Bladder microvascular endothelial cell (primary cell): ENCODE data around the gene SLC2A4. TPM values are rescaled to one million over a fixed set of nuclear protein-coding genes. Genes with fewer than 3 reads are reported as not detected.

Experiments used
- total RNA-seq: library from RNA; depleted of rRNA; stranded (reverse); fragments of >200 nt; gene quantifications from 2 replicates; pipeline ENCODE4 v1.2.3, GENCODE V29; 2014

The SLC2A4 gene
- total RNA-seq = 0.57 TPM in 1 of 2 replicates, not detected in the other

DNA sequence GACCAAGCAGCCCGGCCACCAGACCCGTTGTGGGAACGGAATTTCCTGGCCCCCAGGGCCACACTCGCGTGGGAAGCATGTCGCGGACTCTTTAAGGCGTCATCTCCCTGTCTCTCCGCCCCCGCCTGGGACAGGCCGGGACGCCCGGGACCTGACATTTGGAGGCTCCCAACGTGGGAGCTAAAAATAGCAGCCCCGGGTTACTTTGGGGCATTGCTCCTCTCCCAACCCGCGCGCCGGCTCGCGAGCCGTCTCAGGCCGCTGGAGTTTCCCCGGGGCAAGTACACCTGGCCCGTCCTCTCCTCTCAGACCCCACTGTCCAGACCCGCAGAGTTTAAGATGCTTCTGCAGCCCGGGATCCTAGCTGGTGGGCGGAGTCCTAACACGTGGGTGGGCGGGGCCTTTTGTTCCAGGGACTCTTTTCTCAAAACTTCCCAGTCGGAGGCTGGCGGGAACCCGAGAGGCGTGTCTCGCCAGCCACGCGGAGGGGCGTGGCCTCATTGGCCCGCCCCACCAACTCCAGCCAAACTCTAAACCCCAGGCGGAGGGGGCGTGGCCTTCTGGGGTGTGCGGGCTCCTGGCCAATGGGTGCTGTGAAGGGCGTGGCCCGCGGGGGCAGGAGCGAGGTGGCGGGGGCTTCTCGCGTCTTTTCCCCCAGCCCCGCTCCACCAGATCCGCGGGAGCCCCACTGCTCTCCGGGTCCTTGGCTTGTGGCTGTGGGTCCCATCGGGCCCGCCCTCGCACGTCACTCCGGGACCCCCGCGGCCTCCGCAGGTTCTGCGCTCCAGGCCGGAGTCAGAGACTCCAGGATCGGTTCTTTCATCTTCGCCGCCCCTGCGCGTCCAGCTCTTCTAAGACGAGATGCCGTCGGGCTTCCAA, at the start of gene SLC2A4:
Gene SLC2A4, plus strand, starts transcription at position 645 of the 879 bp plus-strand sequence. Its CDS starts 217 bp downstream, at position 862.

DNA sequence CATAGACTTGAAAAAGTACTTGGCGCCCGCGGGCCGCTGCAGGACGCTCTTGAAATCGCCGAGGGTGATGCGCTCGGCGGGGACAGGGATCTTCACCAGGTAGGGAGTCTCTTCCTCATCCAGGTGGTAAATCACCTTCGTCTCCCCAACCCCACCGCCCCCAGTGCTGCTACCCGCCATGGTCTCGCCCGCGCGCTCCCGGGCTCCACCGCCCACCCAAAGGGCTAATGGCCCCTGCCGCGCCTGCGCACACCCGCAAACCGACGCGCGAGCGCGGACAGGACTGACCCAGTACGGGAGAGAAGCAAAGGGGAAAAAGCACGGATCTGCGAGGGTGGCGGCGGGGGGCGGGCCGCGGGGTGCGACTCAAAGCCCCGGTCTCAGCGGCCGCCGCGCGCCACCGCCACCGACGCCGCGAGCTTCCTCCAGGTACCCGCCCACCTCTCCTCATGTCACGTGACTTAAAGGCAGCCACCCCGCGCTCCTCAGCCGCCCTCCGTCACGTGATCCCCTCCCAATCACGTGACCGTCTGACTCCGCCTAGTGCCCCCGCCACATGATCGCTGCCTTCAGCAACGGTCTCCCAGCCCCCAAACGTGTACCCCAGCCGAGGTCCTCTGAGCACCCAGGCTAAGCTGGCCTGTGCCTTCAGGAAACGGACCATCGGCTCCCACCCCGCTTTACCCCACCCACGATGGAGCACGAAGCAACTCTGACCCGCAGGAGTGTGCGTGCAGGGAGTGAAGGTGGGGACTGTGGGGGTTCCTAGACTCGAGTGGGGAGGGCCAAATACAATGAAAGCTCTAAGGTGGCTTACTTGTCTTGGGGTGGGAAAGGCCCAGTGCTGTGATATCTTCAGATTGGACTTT, 47.2 kb upstream of the SLC2A4 start, which contains the start of gene DVL2:
Gene DVL2, minus strand, starts transcription at position 435 of the 869 bp plus-strand sequence. Its CDS starts 255 bp downstream, at position 180.

DNA sequence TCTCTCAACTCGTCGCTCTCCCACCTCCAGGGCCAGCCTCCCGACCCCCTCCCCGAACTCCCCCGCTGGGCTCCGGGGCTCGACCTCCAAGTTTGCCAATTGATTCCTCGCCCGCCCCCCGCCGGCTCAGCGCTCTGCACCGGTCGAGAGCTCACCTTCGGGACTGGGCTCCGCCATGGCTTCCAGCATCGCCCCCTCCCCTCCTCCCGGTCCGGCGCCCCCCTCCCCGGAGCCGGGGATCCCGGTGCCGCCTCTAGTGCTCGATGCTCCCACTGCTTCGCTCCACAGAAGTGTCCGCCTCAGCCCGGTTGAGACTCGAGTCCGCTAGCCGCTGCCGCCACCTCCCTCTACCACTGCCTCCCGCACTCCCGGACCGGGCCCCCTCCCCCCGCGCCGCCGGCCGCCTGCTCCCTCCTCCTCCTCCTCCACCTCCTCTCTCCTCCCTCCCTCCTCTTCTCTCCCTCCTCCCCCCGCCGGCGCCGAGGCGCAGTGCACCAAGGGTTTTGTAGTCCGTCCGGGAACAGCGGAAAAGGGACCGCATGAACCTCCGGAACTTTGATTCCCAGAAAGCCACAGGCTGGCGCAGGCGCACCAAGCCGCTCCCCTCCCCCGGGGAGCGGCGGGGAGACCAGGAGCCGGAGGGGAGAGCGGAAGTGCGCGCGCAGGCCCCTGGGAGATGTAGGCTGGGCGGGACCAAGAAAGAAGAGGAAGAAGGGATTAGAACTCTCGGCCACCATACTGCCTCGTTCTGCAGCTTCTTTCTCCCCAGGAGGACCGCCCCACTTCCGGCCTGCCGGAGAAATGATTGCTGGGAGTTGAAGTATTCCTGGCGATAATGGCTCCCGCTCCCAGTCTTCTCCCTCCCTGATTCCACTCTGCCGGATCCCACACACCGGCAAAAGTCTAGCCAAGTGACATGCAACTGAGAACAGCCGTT, 42.2 kb upstream of the SLC2A4 start, which contains the start of gene PHF23:
Gene PHF23, minus strand, starts transcription at position 367 of the 937 bp plus-strand sequence. Its CDS starts 178 bp downstream, at position 189.

DNA sequence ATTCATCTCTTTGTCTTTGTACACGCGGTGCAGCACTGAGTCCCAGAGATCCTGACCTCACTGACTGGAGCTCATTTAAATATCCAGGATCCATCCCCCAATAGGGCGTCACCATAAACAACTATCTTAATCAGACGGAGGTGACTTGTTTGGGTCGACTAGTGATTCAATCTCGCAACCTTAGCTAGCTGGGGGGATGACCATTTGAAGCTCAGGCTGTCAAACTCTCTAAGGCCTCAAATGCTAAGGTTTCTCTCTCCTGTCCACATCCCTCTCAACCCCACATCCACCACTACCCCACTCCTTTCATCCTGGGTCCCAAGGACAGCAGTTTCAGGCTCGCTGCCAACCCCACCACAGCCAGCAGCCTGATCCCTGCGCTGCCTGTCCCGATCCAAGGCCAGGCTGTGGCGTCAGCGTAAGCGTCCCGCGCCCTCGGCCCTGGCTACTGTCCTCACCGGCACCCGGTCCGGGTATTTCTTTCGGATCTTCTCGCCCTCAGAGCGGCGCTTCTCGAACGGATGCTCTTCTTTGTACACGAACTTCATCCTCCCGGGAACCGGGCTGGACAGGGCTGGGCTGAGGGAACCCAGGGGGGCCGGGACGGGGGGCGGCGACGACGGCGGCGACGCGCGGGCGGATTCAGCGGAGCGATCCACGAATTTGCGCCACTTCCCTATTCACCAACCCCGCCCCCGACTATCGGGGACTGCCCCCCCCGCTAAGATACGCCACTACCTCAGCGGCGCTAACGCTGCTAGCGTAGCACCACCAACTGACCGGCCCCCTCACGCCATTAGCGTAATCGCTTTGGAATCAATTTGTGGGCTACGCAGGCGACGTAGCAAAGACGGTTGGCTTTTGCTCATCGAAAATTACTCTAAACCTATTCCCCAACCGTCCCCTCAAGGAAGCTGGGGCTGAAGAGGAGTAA, 39.5 kb upstream of the SLC2A4 start, which contains the start of gene GABARAP:
Gene GABARAP, minus strand, starts transcription at position 667 of the 934 bp plus-strand sequence. Its CDS starts 119 bp downstream, at position 548.

DNA sequence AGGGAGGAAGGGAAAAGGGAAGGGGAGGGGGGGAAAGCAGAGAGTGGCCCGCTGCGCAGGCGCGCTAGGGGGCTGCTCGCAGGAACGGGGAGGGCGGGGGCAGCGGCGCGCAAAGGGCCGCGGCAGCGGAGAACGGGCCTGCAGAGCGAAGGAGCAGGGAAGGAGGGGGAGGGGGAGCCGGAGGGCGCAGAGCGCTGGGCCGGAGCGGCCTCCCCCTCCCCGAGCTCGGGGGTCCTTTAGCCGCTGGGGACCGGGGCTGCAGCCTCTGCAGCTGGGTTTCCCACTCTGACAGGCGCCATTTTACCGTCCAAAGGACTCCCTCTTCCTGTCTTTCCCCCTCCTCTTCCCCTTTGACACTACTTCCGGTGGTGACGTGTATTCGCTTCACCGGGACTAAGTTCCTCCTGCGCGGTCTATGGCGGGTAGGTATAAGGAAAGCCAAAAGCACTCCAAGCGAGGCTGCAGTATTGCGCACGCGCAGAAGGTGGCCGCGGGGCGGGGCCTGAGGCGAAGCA, 29.8 kb upstream of the SLC2A4 start, which contains the start of gene CTDNEP1:
Gene CTDNEP1, minus strand, starts transcription at position 74 of the 515 bp plus-strand sequence. CDS start 438 bp downstream, outside the sequence.

DNA sequence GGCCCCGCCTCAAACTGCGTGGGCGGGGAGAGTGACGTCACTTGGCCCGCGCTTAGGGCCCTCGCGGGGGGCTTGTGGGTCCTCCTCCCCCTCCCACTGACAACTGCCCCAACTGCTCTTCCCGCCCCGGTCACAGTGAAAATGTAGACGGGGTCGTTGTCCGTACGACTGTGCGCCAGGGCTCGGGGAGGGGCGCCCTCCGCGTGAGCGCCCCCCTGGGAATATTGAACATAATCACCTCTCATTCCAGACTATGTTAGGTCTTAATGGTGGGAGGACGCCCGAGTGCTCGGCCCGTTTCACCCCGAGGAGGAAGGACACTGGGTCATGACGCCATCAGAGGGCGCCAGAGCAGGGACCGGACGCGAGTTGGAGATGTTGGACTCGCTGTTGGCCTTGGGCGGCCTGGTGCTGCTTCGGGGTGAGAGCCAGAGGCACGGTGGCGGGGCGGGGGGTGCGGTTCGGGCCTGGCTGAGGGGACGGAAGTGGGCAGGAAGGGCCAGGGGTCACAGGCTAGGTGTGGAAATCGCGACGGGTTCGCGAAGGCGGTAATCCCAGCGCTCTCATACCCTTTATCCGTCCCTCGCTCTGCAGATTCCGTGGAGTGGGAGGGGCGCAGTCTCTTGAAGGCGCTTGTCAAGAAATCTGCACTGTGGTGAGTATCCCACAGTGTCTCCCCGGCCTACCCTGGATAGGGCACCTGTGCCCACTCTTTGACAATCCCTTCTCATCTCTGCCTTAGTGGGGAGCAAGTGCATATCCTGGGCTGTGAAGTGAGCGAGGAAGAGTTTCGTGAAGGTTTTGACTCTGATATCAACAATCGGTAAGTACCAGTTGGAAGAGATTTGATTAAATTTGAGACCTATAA, 29.1 kb upstream of the SLC2A4 start, which contains the start of gene ELP5:
Gene ELP5, plus strand, starts transcription at position 40 of the 868 bp plus-strand sequence. Its CDS starts 336 bp downstream, at position 376.

DNA sequence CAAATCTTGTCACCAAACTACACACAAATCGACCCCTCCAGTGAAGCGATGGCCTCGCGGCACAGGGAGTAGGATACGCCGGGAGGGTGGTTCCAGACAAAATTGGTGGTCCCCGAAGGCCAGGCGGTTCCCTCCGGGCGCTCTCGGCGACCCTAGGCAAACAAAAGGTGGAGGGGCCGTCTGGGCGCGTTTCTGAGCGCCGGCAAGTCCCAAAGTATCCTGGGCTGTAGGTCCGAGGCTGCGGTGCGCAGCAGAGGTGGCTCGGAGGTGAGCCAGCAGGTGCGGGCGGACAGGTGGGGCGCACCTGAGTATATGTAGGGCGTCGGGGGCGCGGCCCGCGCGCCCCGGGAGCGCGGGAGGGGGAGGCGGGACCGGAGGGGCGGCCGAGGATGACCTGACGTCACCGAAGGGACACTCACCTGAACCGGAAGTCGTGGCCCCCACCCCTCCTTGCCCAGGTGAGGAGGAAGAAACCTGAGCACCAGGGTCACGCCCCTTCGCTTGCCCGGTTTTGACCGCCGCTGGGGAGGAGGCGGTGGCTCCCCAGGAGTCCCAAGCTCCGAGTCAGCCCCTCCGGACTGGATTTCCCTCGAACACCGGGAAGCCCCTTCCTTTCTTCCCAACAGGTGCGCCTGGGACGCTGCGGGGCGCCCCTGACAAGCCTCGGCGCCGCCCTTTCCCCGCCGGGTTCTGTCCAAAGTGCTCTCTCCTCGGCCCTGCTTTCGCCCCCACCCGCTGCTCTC, 19.2 kb upstream of the SLC2A4 start, which contains the start of gene CLDN7:
Gene CLDN7, minus strand, starts transcription at position 287 of the 743 bp plus-strand sequence. CDS start 435 bp downstream, outside the sequence.

DNA sequence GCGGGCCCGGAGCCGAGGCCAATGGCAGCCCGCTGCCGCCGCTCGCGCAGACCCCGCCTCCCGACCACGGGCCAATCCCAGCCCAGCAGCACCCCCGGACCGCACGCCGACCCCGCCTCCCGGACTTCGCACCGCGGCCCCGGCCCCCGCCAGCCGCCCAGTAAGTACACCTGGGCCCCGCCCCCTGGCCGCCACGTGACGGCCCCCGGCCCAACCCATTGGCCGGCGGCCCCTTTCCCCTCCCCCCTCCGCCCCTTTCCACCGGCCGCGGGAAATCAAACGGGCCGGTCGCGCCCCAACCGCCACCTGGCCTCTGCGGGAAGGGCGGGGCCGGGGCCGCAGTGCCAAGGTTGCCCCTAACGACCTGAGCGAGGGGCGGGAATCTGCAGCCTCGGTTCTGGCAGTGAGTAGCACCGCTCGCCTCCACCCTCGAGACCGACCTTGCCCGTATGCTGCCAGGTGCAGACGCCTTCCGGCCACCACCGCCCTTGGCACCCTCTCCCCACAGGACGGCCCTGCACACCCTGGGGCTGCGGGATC, 13.2 kb downstream of the SLC2A4 start, which contains the start of gene YBX2:
Gene YBX2, minus strand, starts transcription at position 26 of the 540 bp plus-strand sequence. CDS start 139 bp downstream, outside the sequence.

DNA sequence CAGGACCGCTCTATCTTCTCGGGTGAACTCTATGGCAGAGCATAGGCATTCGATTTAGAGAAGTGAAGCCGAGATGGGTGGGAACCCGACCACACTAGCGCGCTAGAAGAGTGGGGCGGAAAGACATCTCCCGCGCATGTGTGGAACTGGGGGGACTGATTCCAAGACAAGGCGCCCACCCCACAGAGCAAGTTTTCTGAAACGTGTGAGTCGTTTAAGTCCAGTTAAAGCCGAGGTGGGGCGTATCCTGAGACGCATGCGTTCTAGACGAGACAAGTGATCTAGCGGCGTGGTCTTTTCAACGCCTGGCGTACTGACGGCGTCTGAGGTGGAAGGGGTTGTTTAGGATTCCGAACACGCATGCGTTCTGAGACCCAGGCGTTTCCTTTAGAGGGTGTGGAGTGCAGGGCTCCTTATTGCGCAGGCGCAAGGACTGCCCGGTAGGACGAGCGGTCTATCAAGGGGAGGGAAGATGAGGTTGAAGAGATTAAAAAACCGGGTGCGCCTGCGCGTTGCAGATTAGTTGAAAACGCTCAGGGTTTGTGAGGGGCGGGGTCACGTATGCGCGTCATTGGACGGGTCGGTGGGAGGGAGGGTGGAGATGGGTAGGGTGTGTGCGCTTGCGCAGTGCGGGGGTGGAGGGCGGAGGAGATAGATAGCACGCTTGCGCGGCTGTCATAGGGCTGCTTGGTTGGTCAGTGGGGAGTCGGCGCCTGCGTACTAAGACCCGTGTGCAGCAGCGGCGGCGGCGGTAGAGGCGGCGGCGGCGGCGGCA, 25.6 kb downstream of the SLC2A4 start, which contains the start of gene EIF5A:
Gene EIF5A, plus strand, starts transcription at position 718 of the 775 bp plus-strand sequence. CDS start 2,008 bp downstream, outside the sequence.

DNA sequence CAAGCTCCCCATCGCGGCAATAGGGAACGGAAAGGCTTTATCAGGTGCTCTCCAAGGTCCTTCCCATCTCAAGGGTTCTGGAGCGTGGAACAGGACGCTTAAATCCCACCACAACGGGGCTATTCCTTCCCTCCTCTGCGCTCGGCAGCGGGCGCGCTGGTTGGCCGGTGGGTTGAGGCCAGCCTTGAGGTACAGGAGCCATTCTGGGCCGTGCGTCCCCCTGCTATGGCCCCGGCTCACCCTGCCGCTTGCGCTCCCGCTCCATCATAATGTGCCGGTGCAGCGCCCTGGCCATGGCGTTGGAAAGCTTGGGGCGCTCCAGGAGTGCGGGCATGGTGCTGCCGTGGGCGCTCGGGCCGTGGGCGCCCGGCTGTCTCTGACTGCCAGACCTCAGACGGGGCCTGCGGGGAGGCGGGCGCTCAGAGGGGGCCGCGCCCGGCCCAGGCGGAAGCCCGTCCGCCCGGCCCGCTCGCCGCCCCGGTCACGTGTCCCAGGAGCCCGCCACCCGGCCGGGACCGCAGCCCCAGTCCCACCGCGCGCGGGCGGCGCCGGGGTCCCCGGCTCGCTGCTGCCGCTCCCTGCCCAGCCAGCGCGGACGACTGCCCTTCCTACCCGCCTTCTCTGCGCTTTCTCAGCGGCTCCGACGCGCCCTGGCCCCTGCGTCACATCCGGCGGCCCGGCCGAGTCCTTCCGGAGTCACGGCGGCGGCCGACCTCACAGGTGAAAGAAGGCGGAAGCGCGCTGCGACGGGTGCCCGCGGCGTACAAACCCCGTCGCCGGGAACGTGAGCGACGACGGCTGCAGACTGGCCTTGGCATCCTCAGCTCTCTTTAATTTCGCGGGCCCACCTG, 33.4 kb downstream of the SLC2A4 start, which contains the start of gene GPS2:
Gene GPS2, minus strand, starts transcription at position 642 of the 851 bp plus-strand sequence. Its CDS starts 308 bp downstream, at position 334.

DNA sequence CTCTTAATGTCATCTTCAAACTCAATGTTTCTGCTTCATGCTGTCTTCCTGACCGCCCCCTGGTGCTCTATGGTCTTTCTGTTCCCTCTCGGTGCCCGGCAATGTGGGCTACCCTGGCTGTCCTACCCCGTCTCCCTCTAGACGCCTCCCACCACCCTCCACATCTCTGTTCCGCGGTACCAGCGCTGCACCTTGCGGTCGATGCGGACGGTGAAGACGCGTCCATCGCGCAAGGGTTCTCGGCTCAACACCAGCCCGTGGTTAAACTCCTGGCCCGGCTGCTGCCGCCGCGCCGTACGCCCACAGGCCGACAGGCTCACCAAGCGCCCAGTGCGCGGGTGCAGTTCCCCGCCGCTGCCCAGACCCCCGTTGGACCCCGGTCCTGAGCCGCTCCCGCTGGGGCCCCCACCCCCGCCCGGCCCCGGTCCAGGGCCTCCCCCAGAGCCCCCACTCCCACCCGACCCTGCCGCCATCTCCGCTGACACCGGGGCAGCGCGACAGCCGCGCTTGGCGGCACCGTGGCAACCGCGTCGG, 47.4 kb downstream of the SLC2A4 start, which contains the start of gene NEURL4:
Gene NEURL4, minus strand, starts transcription at position 496 of the 534 bp plus-strand sequence. Its CDS starts 23 bp downstream, at position 473.

DNA sequence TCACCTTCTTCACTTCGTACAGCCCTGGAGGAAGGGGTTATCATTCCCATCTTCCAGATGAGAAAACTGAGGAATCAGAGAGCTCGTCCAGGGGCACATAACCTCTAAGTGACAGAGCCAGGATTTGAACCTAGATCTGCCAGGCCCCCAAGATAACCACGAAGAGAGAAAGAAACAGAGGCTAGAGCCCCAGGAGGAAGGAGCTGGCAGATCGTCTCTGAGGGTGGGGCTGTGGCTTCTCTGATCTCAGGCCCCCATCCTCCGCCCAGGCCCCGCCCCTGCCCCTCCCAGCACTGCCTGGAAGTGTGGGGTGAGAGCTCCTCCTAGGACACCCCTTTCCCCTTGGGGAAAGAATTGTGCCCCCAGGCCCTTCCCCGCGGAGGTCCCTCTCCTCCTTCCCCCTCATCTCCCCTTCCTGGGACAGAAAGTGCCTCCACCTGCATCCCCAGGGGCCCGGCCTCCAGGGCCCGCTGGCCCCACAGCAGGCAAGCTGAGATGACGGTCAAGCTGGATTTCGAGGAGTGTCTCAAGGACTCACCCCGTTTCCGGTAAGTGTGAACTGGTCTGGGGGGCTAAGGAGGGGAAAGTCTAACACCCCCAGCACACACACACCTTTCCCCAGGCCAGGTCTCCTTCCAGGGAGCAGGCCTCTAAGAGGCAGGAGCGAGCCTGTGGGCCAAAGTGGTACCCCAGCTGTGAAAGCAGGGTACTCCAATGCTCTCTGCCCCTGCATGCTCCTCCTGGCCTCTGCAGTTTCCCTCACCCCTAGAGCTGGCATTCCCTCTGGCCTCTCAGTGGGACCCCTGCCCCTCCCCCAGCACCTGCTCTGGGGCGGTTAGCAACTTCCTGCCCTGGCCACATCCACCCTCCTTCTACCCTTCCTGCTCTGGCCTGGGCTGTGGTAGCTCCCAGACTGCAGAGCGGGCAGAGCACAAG, 55.0 kb downstream of the SLC2A4 start, which contains the start of gene ACAP1:
Gene ACAP1, plus strand, starts transcription at position 290 of the 936 bp plus-strand sequence. Its CDS starts 206 bp downstream, at position 496.

